Testis (tissue), 2 donors: ENCODE data around the gene KRTAP5-1.

Experiments
- CTCF ChIP-seq, 3 experiments: fragments of 450-650 bp in 2 of 3; fragments of 200-600 bp in 1 of 3; sonication (generic) in 1 of 3; IDR thresholded peaks; one replicate each; pipeline ENCODE4 v1.5.1; 2016 to 2019; ENCODE audit warnings: antibody characterized with exemption in 3 of 3, mild to moderate bottlenecking in 2 of 3, moderate library complexity in 1 of 3
- POLR2A ChIP-seq: fragments of 450-650 bp; IDR thresholded peaks from one replicate; pipeline ENCODE4 v1.6.1; 2017; ENCODE audit warnings: antibody characterized with exemption, mild to moderate bottlenecking, moderate library complexity

- TF ChIP-seq CTCF (IDR thresholded peaks at IDR 0.05) (no peak), POLR2A (no peak)
Measured at GRCh38 chr11:1562469-1563148, 22.5 kb downstream of the KRTAP5-1 start.
